Measurements from ENCODE around the gene MLX. TPM values are rescaled to one million over a fixed set of nuclear protein-coding genes. Genes with fewer than 3 reads are reported as not detected.

MLX gene
- total RNA-seq, 4 donors from 2014 or later, result 81.3 to 191 (median 143) TPM

DNA sequence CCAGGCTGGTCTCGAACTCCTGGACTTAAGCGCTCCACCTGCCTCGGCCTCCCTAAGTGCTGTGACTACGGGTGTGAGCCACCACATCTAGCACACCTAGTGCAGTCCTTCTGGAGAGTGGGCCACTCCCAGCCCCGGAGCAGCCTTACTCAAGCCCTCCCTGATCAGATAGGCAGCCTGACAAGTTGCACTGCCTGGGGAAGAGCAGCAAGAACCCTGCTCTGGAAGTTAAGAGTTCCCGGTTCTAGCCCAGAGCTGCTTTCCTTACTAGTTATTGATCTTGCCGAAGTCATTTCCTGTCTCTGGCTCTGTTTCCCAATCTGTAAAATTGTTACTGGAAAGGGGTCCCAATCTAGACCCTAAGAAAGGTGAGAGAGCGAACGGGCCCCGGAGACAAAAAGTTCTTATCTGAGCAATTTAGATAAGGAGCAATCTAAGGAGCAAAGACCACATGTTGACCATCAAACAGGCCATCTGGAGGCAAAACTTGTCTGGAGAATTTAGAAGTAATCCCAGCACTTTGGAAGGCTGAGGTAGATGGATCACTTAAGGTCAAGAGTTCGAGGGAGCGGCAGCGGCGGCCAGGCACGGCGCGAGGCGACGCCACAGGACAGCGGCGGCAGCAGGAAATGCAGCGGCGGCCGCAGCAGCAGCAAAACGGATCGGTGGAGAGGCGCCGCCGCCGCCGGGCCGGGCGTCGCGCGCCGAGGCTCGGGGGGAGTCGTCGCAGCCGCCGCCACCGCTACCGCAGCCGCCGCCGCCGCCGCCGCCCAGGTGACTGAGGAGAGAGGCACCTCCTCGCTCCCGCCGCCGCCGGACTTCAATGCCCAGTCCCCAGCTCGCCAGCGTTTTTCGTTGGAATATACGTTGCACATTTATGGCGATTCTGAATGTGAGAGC is 35.2 kb upstream of the MLX start:
- intact Hi-C loops (cut with DNase I; ENCODE audit: low total_unique reads) (no loop called here), in situ Hi-C loops (cut with MboI; ENCODE audit: low pct_ligation_motif_present in 1 of 4, low pct_unique_long_range_greater_than_20kb in 1 of 4, low sequenced_read_pairs in 3 of 4) (no loop called here)
- DNase-seq, result peak; percentile 76
- Histone ChIP-seq H3K27me3 (no peaks in the 10 kb centered on the region), H3K36me3 (no peaks in the 10 kb centered on the region), H3K9me3 (no peaks in the 10 kb centered on the region), H3K4me3 (peak overlapping the region; percentile 13 to 62 (median 42)), H3K4me1 (peaks cover 16 to 47% (median 30%) of the 10 kb centered on the region in 4 donors), H3K27ac (peak overlapping the region; percentile 83 to 92 (median 90))
- peak in 1 of 3 donors; percentile 54 for TF ChIP-seq POLR2AphosphoS5 (IDR thresholded peaks at IDR 0.05)
- TF ChIP-seq, protein P1, sequence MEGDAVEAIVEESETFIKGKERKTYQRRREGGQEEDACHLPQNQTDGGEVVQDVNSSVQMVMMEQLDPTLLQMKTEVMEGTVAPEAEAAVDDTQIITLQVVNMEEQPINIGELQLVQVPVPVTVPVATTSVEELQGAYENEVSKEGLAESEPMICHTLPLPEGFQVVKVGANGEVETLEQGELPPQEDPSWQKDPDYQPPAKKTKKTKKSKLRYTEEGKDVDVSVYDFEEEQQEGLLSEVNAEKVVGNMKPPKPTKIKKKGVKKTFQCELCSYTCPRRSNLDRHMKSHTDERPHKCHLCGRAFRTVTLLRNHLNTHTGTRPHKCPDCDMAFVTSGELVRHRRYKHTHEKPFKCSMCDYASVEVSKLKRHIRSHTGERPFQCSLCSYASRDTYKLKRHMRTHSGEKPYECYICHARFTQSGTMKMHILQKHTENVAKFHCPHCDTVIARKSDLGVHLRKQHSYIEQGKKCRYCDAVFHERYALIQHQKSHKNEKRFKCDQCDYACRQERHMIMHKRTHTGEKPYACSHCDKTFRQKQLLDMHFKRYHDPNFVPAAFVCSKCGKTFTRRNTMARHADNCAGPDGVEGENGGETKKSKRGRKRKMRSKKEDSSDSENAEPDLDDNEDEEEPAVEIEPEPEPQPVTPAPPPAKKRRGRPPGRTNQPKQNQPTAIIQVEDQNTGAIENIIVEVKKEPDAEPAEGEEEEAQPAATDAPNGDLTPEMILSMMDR (IDR thresholded peaks at IDR 0.05), result peak; percentile 36 to 58 (median 48)
- no peak for TF ChIP-seq POLR2A (IDR thresholded peaks at IDR 0.05)
- TF ChIP-seq EP300 (IDR thresholded peaks at IDR 0.05; ENCODE audit: low read depth), result no peak
- 19 to 25% methylated on average over 10 to 32 of the region's 60 CpGs for WGBS, 2 donors (ENCODE audit: low coverage in 1 of 2)

DNA sequence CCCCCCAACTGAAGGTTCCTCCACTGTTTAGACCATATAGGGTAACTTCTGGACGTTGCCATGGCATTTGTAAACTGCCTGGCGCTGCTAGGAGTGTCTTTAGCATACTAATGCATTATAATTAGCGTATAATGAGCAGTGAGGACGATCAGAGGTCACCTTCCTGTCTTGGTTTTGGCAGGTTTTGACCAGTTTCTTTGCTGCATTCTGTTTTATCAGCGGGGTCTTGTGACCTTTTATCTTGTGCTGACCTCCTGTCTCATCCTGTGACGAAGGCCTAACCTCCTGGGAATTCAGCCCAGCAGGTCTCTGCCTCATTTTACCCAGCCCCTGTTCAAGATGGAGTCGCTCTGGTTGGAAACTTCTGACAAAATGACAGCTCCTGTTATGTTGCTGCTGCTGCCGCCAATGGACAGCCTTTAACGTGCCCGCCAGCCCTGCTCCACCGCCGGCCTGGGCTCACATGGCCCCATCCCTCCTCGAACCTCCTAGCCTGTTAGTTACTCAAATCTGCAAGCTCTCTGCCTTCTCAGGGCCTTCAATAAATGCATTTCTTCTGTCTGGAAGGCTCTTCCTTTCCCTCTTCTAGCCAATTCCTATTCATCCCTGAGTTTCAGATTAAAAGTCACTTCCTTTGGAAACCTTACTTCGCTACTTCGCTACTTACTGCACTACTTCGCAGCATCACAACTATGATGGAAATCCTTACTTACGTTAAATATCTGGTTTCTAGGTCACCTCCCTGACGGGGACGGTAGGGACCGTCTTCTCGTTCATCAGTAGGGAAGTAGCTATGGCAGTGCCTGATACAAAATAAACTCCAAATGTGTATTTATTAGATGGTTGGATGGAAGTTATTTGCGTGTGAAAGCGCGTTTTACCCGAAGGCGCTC is 31.5 kb upstream of the MLX start:
- no peak for DNase-seq
- Histone ChIP-seq H3K27ac (peak overlapping the region; percentile 90 to 93 (median 91)), H3K36me3 (no peaks in the 10 kb centered on the region), H3K4me3 (peak overlapping the region; percentile 30 to 79 (median 69)), H3K9me3 (no peaks in the 10 kb centered on the region), H3K27me3 (no peaks in the 10 kb centered on the region), H3K4me1 (peaks cover 16 to 41% (median 30%) of the 10 kb centered on the region in 4 donors)
- intact Hi-C loops (cut with DNase I; ENCODE audit: low total_unique reads), result no loop called here
- TF ChIP-seq POLR2A (IDR thresholded peaks at IDR 0.05) (no peak), EP300 (IDR thresholded peaks at IDR 0.05; ENCODE audit: low read depth) (no peak)
- TF ChIP-seq, protein P1 (IDR thresholded peaks at IDR 0.05), result no peak
- in situ Hi-C loops (cut with MboI; ENCODE audit: low pct_ligation_motif_present in 1 of 4, low pct_unique_long_range_greater_than_20kb in 1 of 4, low sequenced_read_pairs in 3 of 4), result no loop called here
- 44 to 50% methylated on average over 15 to 26 of the region's 26 CpGs for WGBS, 2 donors (ENCODE audit: low coverage in 1 of 2)

DNA sequence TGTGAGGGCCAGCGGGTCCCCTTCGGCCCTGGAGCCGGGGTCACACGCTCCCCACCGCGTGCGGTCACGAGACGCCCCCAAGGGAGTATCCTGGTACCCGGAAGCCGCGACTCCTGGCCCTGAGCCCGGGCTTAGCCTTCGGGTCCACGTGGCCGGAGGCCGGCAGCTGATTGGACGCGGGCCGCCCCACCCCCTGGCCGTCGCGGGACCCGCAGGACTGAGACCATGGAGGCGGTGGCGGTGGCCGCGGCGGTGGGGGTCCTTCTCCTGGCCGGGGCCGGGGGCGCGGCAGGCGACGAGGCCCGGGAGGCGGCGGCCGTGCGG is 30.9 kb upstream of the MLX start, which contains the start of gene NAGLU:
NAGLU (plus strand) TSS at position 194 of the 324 bp plus-strand sequence; CDS start at position 226, 32 bp downstream.
- Histone ChIP-seq H3K4me3 (peak within 1 kb of the TSS; percentile 30 to 79 (median 69)), H3K36me3 (no peaks in the 10 kb centered on the region), H3K27me3 (no peaks in the 10 kb centered on the region), H3K9me3 (no peaks in the 10 kb centered on the region), H3K4me1 (peaks cover 19 to 38% (median 27%) of the 10 kb centered on the region in 4 donors), H3K27ac (peak within 1 kb of the TSS; percentile 90 to 93 (median 91))
- in situ Hi-C loops (cut with MboI; ENCODE audit: low pct_ligation_motif_present in 1 of 4, low pct_unique_long_range_greater_than_20kb in 1 of 4, low sequenced_read_pairs in 3 of 4) (no loop called here), intact Hi-C loops (cut with DNase I; ENCODE audit: low total_unique reads) (no loop called here)
- TF ChIP-seq EP300 (IDR thresholded peaks at IDR 0.05; ENCODE audit: low read depth) (no peak), POLR2A (IDR thresholded peaks at IDR 0.05) (peak; percentile 57), POLR2AphosphoS5 (IDR thresholded peaks at IDR 0.05) (peak; percentile 84 to 88 (median 86))
- TF ChIP-seq, protein P1 (IDR thresholded peaks at IDR 0.05), result no peak
- peak; percentile 97 for DNase-seq
- WGBS, 2 donors (ENCODE audit: low coverage in 1 of 2), result 1% methylated on average over 28 of the region's 40 CpGs; no CpG with 5 or more reads in 1 of the 2 donors

Data from transverse colon (tissue), 4 donors.